ENCODE results near the gene ZNF628.

GRCh38 chr19:55473225-55474012, 3.0 kb upstream of the ZNF628 start:
- TF ChIP-seq CTCF (IDR thresholded peaks at IDR 0.05) (no peak), POLR2AphosphoS5 (IDR thresholded peaks at IDR 0.05; ENCODE audit: low read depth, low read length) (no peak), REST (IDR thresholded peaks at IDR 0.05; ENCODE audit: insufficient read depth in 1 of 2, low read depth in 2 of 2, low read length in 1 of 2) (no peak), SIN3A (IDR thresholded peaks at IDR 0.05; ENCODE audit: borderline replicate concordance, insufficient read depth, low read depth, low read length) (no peak)
